Liver (tissue), 9 donors: ENCODE measurements around the gene THEM4. TPM values are rescaled to one million over a fixed set of nuclear protein-coding genes. Genes with fewer than 3 reads are reported as not detected.
A peak's percentile ranks its signal among the peaks of the same experiment; 100 is the strongest.

ENCODE experiments used
- DNase-seq: peaks from one replicate; pipeline ENCODE4 v3.0.0-alpha.2; 2017; ENCODE audit warnings: low spot score
- H3K27ac ChIP-seq, 2 donors: one replicate each; pipeline ENCODE4 v1.7.0; 2013; ENCODE audit warnings: inconsistent platforms in 2 of 2, low read length in 2 of 2, control low read depth in 1 of 2, low read depth in 1 of 2, mild to moderate bottlenecking in 1 of 2
- H3K27me3 ChIP-seq, 4 donors: one replicate each; pipeline versions ENCODE4 v1.6.1 to v1.7.0; 2013; ENCODE audit warnings: low read length in 3 of 4, inconsistent platforms in 1 of 4, mild to moderate bottlenecking in 1 of 4, moderate library complexity in 1 of 4; ENCODE audit not compliant: control insufficient read depth in 4 of 4, insufficient read depth in 4 of 4
- H3K36me3 ChIP-seq, 4 donors: one replicate each; pipeline versions ENCODE4 v1.6.1 to v1.7.0; 2013; ENCODE audit warnings: low read length in 3 of 4, mild to moderate bottlenecking in 3 of 4, low read depth in 1 of 4, moderate library complexity in 1 of 4; ENCODE audit not compliant: control insufficient read depth in 4 of 4, insufficient read depth in 3 of 4
- H3K4me1 ChIP-seq, 4 donors: one replicate each; pipeline versions ENCODE4 v1.6.1 to v1.7.0; 2013; ENCODE audit warnings: low read length in 3 of 4, mild to moderate bottlenecking in 3 of 4, moderate library complexity in 1 of 4; ENCODE audit not compliant: control insufficient read depth in 4 of 4, insufficient read depth in 4 of 4
- H3K4me3 ChIP-seq, 3 donors: one replicate each; pipeline versions ENCODE4 v1.6.1 to v1.7.0; 2013; ENCODE audit warnings: low read length in 3 of 3, control low read depth in 1 of 3, low read depth in 1 of 3, mild to moderate bottlenecking in 1 of 3
- H3K9ac ChIP-seq, 2 donors: one replicate each; pipeline ENCODE4 v1.7.0; 2013; ENCODE audit warnings: low read length in 2 of 2, mild to moderate bottlenecking in 2 of 2, moderate library complexity in 2 of 2, control low read depth in 1 of 2, low read depth in 1 of 2
- H3K9me3 ChIP-seq, 4 donors: one replicate each; pipeline versions ENCODE4 v1.6.1 to v1.7.0; 2013; ENCODE audit warnings: low read length in 3 of 4; ENCODE audit not compliant: control insufficient read depth in 4 of 4
- EGR1 ChIP-seq, 2 donors: IDR thresholded peaks; 2 replicates each; pipeline ENCODE4 v1.6.1; 2016 to 2018; ENCODE audit warnings: antibody characterized with exemption in 2 of 2, low read depth in 2 of 2
- FOXA2 ChIP-seq: IDR thresholded peaks from 2 replicates; pipeline ENCODE4 v1.6.1; 2016; ENCODE audit warnings: antibody characterized with exemption
- GABPA ChIP-seq, 2 donors: IDR thresholded peaks in 1 of 2; conservative IDR thresholded peaks in 1 of 2; 2 replicates each; pipeline ENCODE4 v1.6.1; 2016; ENCODE audit warnings: antibody characterized with exemption in 2 of 2, mild to moderate bottlenecking in 1 of 2, moderate library complexity in 1 of 2
- HNF4A ChIP-seq, 2 donors: conservative IDR thresholded peaks; 2 replicates each; pipeline ENCODE4 v1.6.1; 2016; ENCODE audit warnings: antibody characterized with exemption in 2 of 2, mild to moderate bottlenecking in 2 of 2
- HNF4G ChIP-seq: IDR thresholded peaks from 2 replicates; pipeline ENCODE4 v1.6.1; 2016; ENCODE audit warnings: antibody characterized with exemption
- JUND ChIP-seq, 2 donors: IDR thresholded peaks; 2 replicates each; pipeline ENCODE4 v1.6.1; 2016; ENCODE audit warnings: antibody characterized with exemption in 2 of 2
- NR2F2 ChIP-seq: IDR thresholded peaks from 2 replicates; pipeline ENCODE4 v1.6.1; 2016; ENCODE audit warnings: antibody characterized with exemption
- RAD21 ChIP-seq, 2 donors: IDR thresholded peaks; 2 replicates each; pipeline ENCODE4 v1.6.1; 2016; ENCODE audit warnings: antibody characterized with exemption in 2 of 2, mild to moderate bottlenecking in 2 of 2
- REST ChIP-seq: IDR thresholded peaks from 2 replicates; pipeline ENCODE4 v1.6.1; 2016; ENCODE audit warnings: antibody characterized with exemption, mild to moderate bottlenecking
- RXRA ChIP-seq, 2 donors: IDR thresholded peaks; 2 replicates each; pipeline ENCODE4 v1.6.1; 2017 to 2018; ENCODE audit warnings: antibody characterized with exemption in 2 of 2, mild to moderate bottlenecking in 1 of 2
- SP1 ChIP-seq: IDR thresholded peaks from 2 replicates; pipeline ENCODE4 v1.6.1; 2018; ENCODE audit warnings: antibody characterized with exemption, mild to moderate bottlenecking
- TAF1 ChIP-seq: conservative IDR thresholded peaks from 2 replicates; pipeline ENCODE4 v1.6.1; 2016; ENCODE audit warnings: antibody characterized with exemption, mild to moderate bottlenecking
- YY1 ChIP-seq: IDR thresholded peaks from 2 replicates; pipeline ENCODE4 v1.6.1; 2016; ENCODE audit warnings: antibody characterized with exemption, mild to moderate bottlenecking
- ZBTB33 ChIP-seq: IDR thresholded peaks from 2 replicates; pipeline ENCODE4 v1.6.1; 2016; ENCODE audit warnings: antibody characterized with exemption
- WGBS: extraction: QIAGEN DNeasy Blood & Tissue Kit; methylation state at CpG from one replicate; pipeline ENCODE4 v1.1.7; 2013; 5-methylcytosine and 5-hydroxymethylcytosine counted together
- polyA plus RNA-seq, 2 donors: library from polyadenylated mRNA; stranded (reverse) in 1 of 2; unstranded in 1 of 2; fragments of 200-250 nt in 1 of 2; fragments of >200 nt in 1 of 2; fragmentation: Nextera tagmentation in 1 of 2; extraction: Ambion mirVana in 1 of 2; gene quantifications; one replicate each; pipeline versions ENCODE4 v1.2.1 to v1.2.3, GENCODE V29; 2013 to 2015
- total RNA-seq, 2 donors: library from RNA; depleted of rRNA; stranded (reverse); fragments of >200 nt; gene quantifications; one replicate each; pipeline ENCODE4 v1.2.3, GENCODE V29; 2014
- TF ChIP-seq, protein P1 (sequence below): IDR thresholded peaks from 2 replicates; pipeline ENCODE4 v1.6.1; 2016; ENCODE audit warnings: antibody characterized with exemption
- TF ChIP-seq, protein P2 (sequence below): IDR thresholded peaks from 2 replicates; pipeline ENCODE4 v1.6.1; 2016; ENCODE audit warnings: antibody characterized with exemption
- donor health status: healthy.
- donor health status: healthy.
- donor health status: healthy.
- donor health status: healthy.
- donor health status: healthy.

THEM4 gene
- total and polyA plus RNA-seq, 4 donors: 6.1 to 16.2 (median 9.8) TPM

DNA sequence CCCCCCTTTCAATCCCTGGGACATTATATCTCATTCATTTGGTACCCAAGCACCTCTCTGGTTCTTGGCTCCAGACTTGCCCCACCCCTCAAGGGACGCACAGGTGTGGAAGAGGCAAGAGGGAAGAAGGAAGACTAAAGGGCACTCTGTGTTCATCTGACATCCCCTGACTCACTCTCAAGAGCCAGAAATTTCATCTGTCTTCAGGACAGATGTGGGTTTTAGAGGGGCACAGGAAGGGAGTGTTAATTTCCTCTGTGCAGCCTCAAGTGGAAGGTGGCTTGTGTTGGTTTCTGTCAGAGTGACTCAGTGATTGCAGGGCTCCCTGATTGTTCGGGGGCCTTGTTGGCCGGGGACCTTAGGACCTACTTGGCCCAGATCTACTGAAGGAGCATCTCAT is 72.1 kb downstream of the THEM4 start:
- peaks cover 37 to 73% (median 55%) of the 10 kb centered on the region in 4 donors for H3K4me1 ChIP-seq
- H3K9ac ChIP-seq: no peak overlapping the region

GRCh38 chr1:151835596-151835995 is 73.7 kb downstream of the THEM4 start:
- H3K27ac ChIP-seq: peak overlapping the region; percentile 76 to 81
- TF ChIP-seq HNF4G (no peak), HNF4A (conservative IDR thresholded peaks at IDR 0.05) (peak; percentile 51 to 52)
- H3K27me3 ChIP-seq: no peaks in the 10 kb centered on the region
- no peaks in the 10 kb centered on the region for H3K36me3 ChIP-seq
- H3K4me1 ChIP-seq: peaks cover 37 to 78% (median 60%) of the 10 kb centered on the region in 4 donors
- no peak overlapping the region for H3K4me3 ChIP-seq
- DNase-seq: no peak
- no peaks in the 10 kb centered on the region for H3K9me3 ChIP-seq
- 89% methylated on average over 7 of the region's 7 CpGs for WGBS
- H3K9ac ChIP-seq: peak overlapping the region in 1 of 2 donors; percentile 42

More for the DNA sequence above, 72.1 kb downstream of the THEM4 start:
- Histone ChIP-seq H3K9me3 (no peaks in the 10 kb centered on the region), H3K36me3 (no peaks in the 10 kb centered on the region), H3K27ac (peak overlapping the region in 1 of 2 donors; percentile 9), H3K27me3 (no peaks in the 10 kb centered on the region), H3K4me3 (no peak overlapping the region)
- WGBS: 66% methylated on average over 3 of the region's 3 CpGs
- no peak for DNase-seq
- TF ChIP-seq, protein P1, sequence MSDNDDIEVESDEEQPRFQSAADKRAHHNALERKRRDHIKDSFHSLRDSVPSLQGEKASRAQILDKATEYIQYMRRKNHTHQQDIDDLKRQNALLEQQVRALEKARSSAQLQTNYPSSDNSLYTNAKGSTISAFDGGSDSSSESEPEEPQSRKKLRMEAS: no peak
- TF ChIP-seq JUND (IDR thresholded peaks at IDR 0.05): no peak
- TF ChIP-seq GABPA (IDR thresholded peaks at IDR 0.05 in 1 of 2, conservative IDR thresholded peaks at IDR 0.05 in 1 of 2): no peak
- TF ChIP-seq REST: no peak

DNA sequence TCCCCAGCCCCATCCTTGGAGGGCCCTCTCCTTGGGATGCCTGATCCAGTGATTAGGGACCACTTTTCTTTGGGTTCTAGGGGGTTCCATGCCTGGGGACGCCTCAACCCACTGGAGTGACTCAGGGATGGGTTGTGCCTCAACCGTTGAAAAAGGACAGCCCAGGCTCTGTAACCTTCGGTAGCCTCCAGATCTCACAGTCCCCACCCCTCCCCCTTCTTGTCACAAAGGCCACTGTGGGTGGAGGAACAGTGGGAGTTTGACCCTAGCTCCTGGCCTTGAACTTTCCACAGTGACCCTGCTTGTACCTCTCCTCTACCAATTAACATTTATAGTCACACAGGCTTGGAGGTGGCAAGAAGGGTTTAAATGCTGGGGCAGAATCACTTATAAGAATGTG is 75.1 kb downstream of the THEM4 start:
- no peak for DNase-seq
- Histone ChIP-seq H3K4me3 (peak overlapping the region in 1 of 3 donors; percentile 35), H3K27ac (peak overlapping the region; percentile 76 to 81), H3K4me1 (peaks cover 40 to 80% (median 70%) of the 10 kb centered on the region in 4 donors), H3K36me3 (no peaks in the 10 kb centered on the region), H3K9ac (peak overlapping the region in 1 of 2 donors; percentile 60), H3K9me3 (no peaks in the 10 kb centered on the region), H3K27me3 (no peaks in the 10 kb centered on the region)
- 24% methylated on average over 3 of the region's 3 CpGs for WGBS
- TF ChIP-seq TAF1 (no peak), RAD21 (IDR thresholded peaks at IDR 0.05) (peak in 1 of 2 donors; percentile 17), RXRA (IDR thresholded peaks at IDR 0.05) (peak; percentile 95 to 98), NR2F2 (peak; percentile 84), HNF4A (conservative IDR thresholded peaks at IDR 0.05) (peak; percentile 89), YY1 (no peak), EGR1 (IDR thresholded peaks at IDR 0.05; ENCODE audit: low read depth in 2 of 2) (peak in 1 of 2 donors; percentile 48), SP1 (peak; percentile 91), REST (peak; percentile 42), GABPA (IDR thresholded peaks at IDR 0.05 in 1 of 2, conservative IDR thresholded peaks at IDR 0.05 in 1 of 2) (no peak), ZBTB33 (peak; percentile 25), HNF4G (peak; percentile 71), FOXA2 (no peak)
- TF ChIP-seq, protein P1: peak; percentile 41
- TF ChIP-seq, protein P2, sequence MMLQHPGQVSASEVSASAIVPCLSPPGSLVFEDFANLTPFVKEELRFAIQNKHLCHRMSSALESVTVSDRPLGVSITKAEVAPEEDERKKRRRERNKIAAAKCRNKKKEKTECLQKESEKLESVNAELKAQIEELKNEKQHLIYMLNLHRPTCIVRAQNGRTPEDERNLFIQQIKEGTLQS: no peak
